Osteoblast (primary cell): ENCODE data around the gene PPP2R3A. TPM values are rescaled to one million over a fixed set of nuclear protein-coding genes. Genes with fewer than 3 reads are reported as not detected.
A peak's percentile ranks its signal among the peaks of the same experiment; 100 is the strongest.

ENCODE experiments used
- DNase-seq: peaks from one replicate; pipeline ENCODE4 v3.0.0; 2011; ENCODE audit warnings: low spot score, mixed read lengths; ENCODE audit not compliant: insufficient read length; ENCODE audit errors: missing footprints
- H2AFZ ChIP-seq: 2 replicates; pipeline ENCODE4 v1.6.0; 2011; ENCODE audit warnings: mild to moderate bottlenecking, low read length
- H3K27ac ChIP-seq: 2 replicates; pipeline ENCODE4 v1.5.1; 2011; ENCODE audit warnings: mild to moderate bottlenecking, low read depth, low read length, moderate library complexity
- H3K27me3 ChIP-seq: 2 replicates; pipeline ENCODE4 v1.6.0; 2012; ENCODE audit warnings: mild to moderate bottlenecking, control low read depth, inconsistent platforms, low read length, moderate library complexity; ENCODE audit not compliant: insufficient read depth
- H3K36me3 ChIP-seq: 2 replicates; pipeline ENCODE4 v1.5.1; 2011; ENCODE audit warnings: mild to moderate bottlenecking, low read length, control low read depth, moderate library complexity; ENCODE audit not compliant: insufficient read depth
- H3K4me1 ChIP-seq: 2 replicates; pipeline ENCODE4 v1.5.1; 2011; ENCODE audit warnings: mild to moderate bottlenecking, low read length, control low read depth, moderate library complexity; ENCODE audit not compliant: insufficient read depth
- H3K4me2 ChIP-seq: 2 replicates; pipeline ENCODE4 v1.6.0; 2011; ENCODE audit warnings: mild to moderate bottlenecking, low read length; ENCODE audit not compliant: insufficient read depth
- H3K4me3 ChIP-seq: fragments of 200-600 bp; sonication (generic); 3 replicates; pipeline ENCODE4 v1.5.1; 2012; ENCODE audit warnings: mild to moderate bottlenecking, low read length, inconsistent platforms; ENCODE audit not compliant: insufficient read depth
- H3K79me2 ChIP-seq: 2 replicates; pipeline ENCODE4 v1.6.0; 2012; ENCODE audit warnings: mild to moderate bottlenecking, low read length, control low read depth, inconsistent platforms; ENCODE audit not compliant: insufficient read depth
- H3K9me3 ChIP-seq: 2 replicates; pipeline ENCODE4 v1.5.1; 2011; ENCODE audit warnings: low read depth, low read length, control low read depth
- H4K20me1 ChIP-seq: 2 replicates; pipeline ENCODE4 v1.6.0; 2012; ENCODE audit warnings: mild to moderate bottlenecking, low read length, control low read depth; ENCODE audit not compliant: insufficient read depth
- CTCF ChIP-seq: IDR thresholded peaks from 2 replicates; pipeline ENCODE4 v1.5.1; 2011; ENCODE audit warnings: mild to moderate bottlenecking, low read depth, low read length, moderate library complexity; ENCODE audit errors: extremely low read depth
- total RNA-seq: library from RNA; depleted of rRNA; stranded (reverse); fragments of >200 nt; gene quantifications from 2 replicates; pipeline ENCODE4 v1.2.3, GENCODE V29; 2012

PPP2R3A gene
- total RNA-seq, 1 donor, result 23.9 TPM

- H3K79me2 ChIP-seq, result peaks cover 29% of the 10 kb centered on the region
- H3K4me3 ChIP-seq, result no peak overlapping the region
- no peak for DNase-seq
- H3K27me3 ChIP-seq, result no peaks in the 10 kb centered on the region
- peak overlapping the region; percentile 84 for H3K4me2 ChIP-seq
- H3K4me1 ChIP-seq, result peaks cover 19% of the 10 kb centered on the region
- TF ChIP-seq CTCF, result no peak
- no peaks in the 10 kb centered on the region for H4K20me1 ChIP-seq
- peaks cover 1% of the 10 kb centered on the region for H3K9me3 ChIP-seq
- no peaks in the 10 kb centered on the region for H3K36me3 ChIP-seq
- no peak overlapping the region for H3K27ac ChIP-seq
- no peak overlapping the region for H2AFZ ChIP-seq
These were observed 1.2 kb upstream of the PPP2R3A start for GRCh38 chr3:135964160-135964955.

GRCh38 chr3:135965129-135965505 lies 411 bp upstream of the PPP2R3A start:
- H3K36me3 ChIP-seq, result no peaks in the 10 kb centered on the region
- H3K9me3 ChIP-seq, result no peaks in the 10 kb centered on the region
- peak overlapping the region; percentile 92 for H2AFZ ChIP-seq
- H3K4me2 ChIP-seq, result peak overlapping the region; percentile 84
- no peaks in the 10 kb centered on the region for H3K27me3 ChIP-seq
- peaks cover 37% of the 10 kb centered on the region for H3K79me2 ChIP-seq
- peak overlapping the region; percentile 86 for H3K4me3 ChIP-seq
- H4K20me1 ChIP-seq, result peaks cover 2% of the 10 kb centered on the region
- no peak overlapping the region for H3K27ac ChIP-seq
- no peak for DNase-seq
- no peak for TF ChIP-seq CTCF
- H3K4me1 ChIP-seq, result peaks cover 19% of the 10 kb centered on the region

GRCh38 chr3:135966271-135966961 lies 888 bp downstream of the PPP2R3A start:
- H3K9me3 ChIP-seq, result no peaks in the 10 kb centered on the region
- H3K27ac ChIP-seq, result peak overlapping the region; percentile 71
- no peaks in the 10 kb centered on the region for H3K36me3 ChIP-seq
- TF ChIP-seq CTCF, result no peak
- peaks cover 7% of the 10 kb centered on the region for H4K20me1 ChIP-seq
- H3K4me3 ChIP-seq, result peak overlapping the region; percentile 86
- DNase-seq, result peak; percentile 45
- H3K79me2 ChIP-seq, result peaks cover 50% of the 10 kb centered on the region
- no peaks in the 10 kb centered on the region for H3K27me3 ChIP-seq
- peak overlapping the region; percentile 95 for H3K4me2 ChIP-seq
- H2AFZ ChIP-seq, result peak overlapping the region; percentile 76
- H3K4me1 ChIP-seq, result peaks cover 19% of the 10 kb centered on the region

GRCh38 chr3:135966962-135967274 lies 1.4 kb downstream of the PPP2R3A start:
- Histone ChIP-seq H3K4me3 (peak overlapping the region; percentile 86), H3K27ac (peak overlapping the region; percentile 71)
- no peak for TF ChIP-seq CTCF

More at GRCh38 chr3:135966962-135967274, 1.4 kb downstream of the PPP2R3A start:
- Histone ChIP-seq H3K79me2 (peaks cover 55% of the 10 kb centered on the region), H3K4me1 (peaks cover 19% of the 10 kb centered on the region), H3K9me3 (no peaks in the 10 kb centered on the region), H4K20me1 (peaks cover 12% of the 10 kb centered on the region), H3K27me3 (no peaks in the 10 kb centered on the region), H3K4me2 (peak overlapping the region; percentile 95), H3K36me3 (no peaks in the 10 kb centered on the region), H2AFZ (peak overlapping the region; percentile 76)
- no peak for DNase-seq
